ENCODE results near the gene HERC2.
"Not testable (repeated sequence)": the region's sequence is repeated elsewhere in the genome, so short reads cannot be mapped to it uniquely, and the experiment has no call there.

- not testable (repeated sequence) for TF ChIP-seq CTCF (IDR thresholded peaks at IDR 0.05; ENCODE audit: extremely low read depth in 1 of 2, insufficient read depth in 1 of 2, low read depth in 1 of 2, low read length in 2 of 2); POLR2A (IDR thresholded peaks at IDR 0.05; ENCODE audit: low read depth, low read length); MAX (IDR thresholded peaks at IDR 0.05; ENCODE audit: insufficient read depth, insufficient read length); EZH2 (IDR thresholded peaks at IDR 0.05; ENCODE audit: borderline replicate concordance, low read depth, low read length, severe bottlenecking)
These were observed 25.2 kb downstream of the HERC2 start for GRCh38 chr15:28296814-28297213.
